Activated T-cell treated with anti-CD3 and anti-CD28 coated beads, Interleukin-2, amount 50 U/mL, for 24 hours (primary cell): ENCODE results near the gene CMTM6.
"Not testable (repeated sequence)": the region's sequence is repeated elsewhere in the genome, so short reads cannot be mapped to it uniquely, and the experiment has no call there.

Source experiments
- DNase-seq: peaks from one replicate; pipeline ENCODE4 v3.0.0-alpha.2; 2020
- H3K27ac Mint-ChIP-seq: 2 replicates; pipeline ENCODE4 v1.8.0; 2020; ENCODE audit warnings: mild to moderate bottlenecking, mixed read lengths
- H3K27me3 Mint-ChIP-seq: 2 replicates; pipeline ENCODE4 v1.8.0; 2020; ENCODE audit warnings: mixed read lengths
- H3K36me3 Mint-ChIP-seq: 2 replicates; pipeline ENCODE4 v1.8.0; 2020; ENCODE audit warnings: low read depth, mixed read lengths
- H3K4me1 Mint-ChIP-seq: 2 replicates; pipeline ENCODE4 v1.8.0; 2020; ENCODE audit warnings: low read depth, mixed read lengths
- H3K4me3 Mint-ChIP-seq: 2 replicates; pipeline ENCODE4 v1.8.0; 2020; ENCODE audit warnings: mild to moderate bottlenecking, moderate library complexity, mixed read lengths
- H3K9me3 Mint-ChIP-seq: 2 replicates; pipeline ENCODE4 v1.8.0; 2020; ENCODE audit warnings: mixed read lengths

CMTM6 gene

GRCh38 chr3:32464726-32465125 lies 37.9 kb downstream of the CMTM6 start:
- not testable (repeated sequence) for H3K9me3 Mint-ChIP-seq, DNase-seq, H3K27me3 Mint-ChIP-seq, H3K4me3 Mint-ChIP-seq
- Mint-ChIP-seq H3K4me1 (peaks cover 26% of the 10 kb centered on the region), H3K36me3 (peaks cover 12% of the 10 kb centered on the region), H3K27ac (peak overlapping the region; percentile 19)

DNA sequence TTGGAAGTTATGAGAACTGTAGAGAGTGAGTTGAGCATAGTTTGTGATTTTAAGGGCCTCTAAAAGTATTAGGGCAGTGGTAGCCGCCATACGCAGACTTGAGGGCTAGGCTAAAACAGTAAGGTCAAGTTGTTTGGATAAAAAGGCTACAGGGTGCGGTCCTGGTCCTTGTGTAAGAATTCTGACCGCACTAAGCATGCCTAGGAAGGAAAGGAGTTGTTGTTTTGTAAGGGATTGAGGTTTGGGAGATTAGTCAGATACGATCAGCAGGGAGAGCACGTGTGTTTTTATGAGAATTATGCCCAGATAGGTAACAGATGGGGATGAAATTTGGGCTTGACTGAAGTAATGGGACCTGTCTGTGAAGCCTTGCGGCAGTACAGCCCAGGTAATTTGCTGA lies 39.2 kb downstream of the CMTM6 start:
- not testable (repeated sequence) for H3K9me3 Mint-ChIP-seq, H3K4me3 Mint-ChIP-seq, DNase-seq, H3K36me3 Mint-ChIP-seq, H3K27ac Mint-ChIP-seq, H3K27me3 Mint-ChIP-seq
- H3K4me1 Mint-ChIP-seq = peaks cover 16% of the 10 kb centered on the region

GRCh38 chr3:32462191-32462986 lies 40.3 kb downstream of the CMTM6 start:
- H3K4me3 Mint-ChIP-seq, H3K9me3 Mint-ChIP-seq, DNase-seq, H3K27ac Mint-ChIP-seq, H3K27me3 Mint-ChIP-seq: not testable (repeated sequence)
- Mint-ChIP-seq H3K4me1 (peaks cover 19% of the 10 kb centered on the region), H3K36me3 (peaks cover 12% of the 10 kb centered on the region)

DNA sequence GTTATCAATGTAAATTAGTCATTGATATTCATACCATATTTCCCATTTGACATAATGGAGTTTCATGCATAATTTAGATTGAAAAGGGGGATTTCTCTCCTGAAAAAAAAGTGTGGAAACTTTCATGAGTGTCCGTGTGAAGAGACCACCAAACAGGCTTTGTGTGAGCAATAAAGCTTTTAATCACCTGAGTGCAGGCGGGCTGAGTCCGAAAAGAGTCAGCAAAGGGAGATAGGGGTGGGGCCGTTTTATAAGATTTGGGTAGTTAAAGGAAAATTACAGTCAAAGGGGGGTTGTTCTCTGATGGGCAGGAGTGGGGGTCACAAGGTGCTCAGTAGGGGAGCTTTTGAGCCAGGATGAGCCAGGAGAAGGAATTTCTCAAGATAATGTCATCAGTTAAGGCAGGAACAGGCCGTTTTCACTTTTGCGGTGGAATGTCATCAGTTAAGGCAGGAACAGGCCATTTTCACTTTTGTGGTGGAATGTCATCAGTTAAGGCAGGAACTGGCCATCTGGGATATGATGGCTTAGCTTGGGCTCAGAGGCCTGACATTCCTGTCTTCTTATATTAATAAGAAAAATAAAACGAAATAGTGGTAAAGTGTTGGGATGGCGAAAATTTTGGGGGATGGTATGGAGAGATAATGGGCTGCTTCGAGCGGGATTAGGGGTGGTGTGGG lies 41.7 kb downstream of the CMTM6 start:
- not testable (repeated sequence) for H3K27me3 Mint-ChIP-seq, H3K9me3 Mint-ChIP-seq, DNase-seq, H3K27ac Mint-ChIP-seq
- Mint-ChIP-seq H3K36me3 (peaks cover 23% of the 10 kb centered on the region), H3K4me1 (peaks cover 26% of the 10 kb centered on the region), H3K4me3 (peak overlapping the region; percentile 67)

DNA sequence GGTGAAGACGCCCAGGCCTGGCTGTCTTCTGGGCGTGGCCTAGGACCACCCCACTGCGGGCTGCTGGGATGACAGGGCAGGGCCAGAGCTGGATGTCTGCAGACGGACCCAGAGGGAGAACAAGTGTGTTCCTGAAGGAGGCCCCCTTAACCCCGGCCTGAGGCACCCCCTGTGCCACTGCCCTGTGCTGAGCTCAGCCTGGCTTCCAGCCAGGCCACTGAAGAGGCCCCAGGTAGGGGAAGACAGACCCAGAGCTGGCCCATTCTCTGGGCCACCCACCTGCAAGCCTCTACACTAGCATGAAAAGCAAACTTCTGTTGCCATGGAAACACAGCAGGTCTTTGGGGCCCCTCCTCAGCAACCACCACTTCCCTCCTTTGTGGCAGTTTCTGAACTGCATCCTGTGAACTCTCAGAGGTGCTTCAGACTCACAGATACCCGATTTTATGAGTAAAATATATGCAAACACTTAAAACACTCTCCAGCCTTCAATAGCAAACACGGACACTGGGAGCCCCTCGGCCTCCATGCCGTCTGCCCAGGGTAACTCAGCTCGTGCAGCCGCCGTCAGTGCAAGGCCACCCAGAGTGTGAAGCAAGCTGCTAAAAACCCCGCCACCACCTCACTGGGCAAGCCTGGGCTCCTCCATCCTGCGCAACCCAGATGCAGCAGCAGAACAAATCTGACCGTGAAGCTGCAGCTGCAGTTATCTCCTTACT lies 42.5 kb downstream of the CMTM6 start:
- H3K27me3 Mint-ChIP-seq = no peaks in the 10 kb centered on the region
- peak; percentile 71 for DNase-seq
- H3K9me3 Mint-ChIP-seq = peaks cover 2% of the 10 kb centered on the region
- H3K4me3 Mint-ChIP-seq = peak overlapping the region; percentile 67
- H3K27ac Mint-ChIP-seq = no peak overlapping the region
- peaks cover 31% of the 10 kb centered on the region for H3K4me1 Mint-ChIP-seq
- peaks cover 26% of the 10 kb centered on the region for H3K36me3 Mint-ChIP-seq

DNA sequence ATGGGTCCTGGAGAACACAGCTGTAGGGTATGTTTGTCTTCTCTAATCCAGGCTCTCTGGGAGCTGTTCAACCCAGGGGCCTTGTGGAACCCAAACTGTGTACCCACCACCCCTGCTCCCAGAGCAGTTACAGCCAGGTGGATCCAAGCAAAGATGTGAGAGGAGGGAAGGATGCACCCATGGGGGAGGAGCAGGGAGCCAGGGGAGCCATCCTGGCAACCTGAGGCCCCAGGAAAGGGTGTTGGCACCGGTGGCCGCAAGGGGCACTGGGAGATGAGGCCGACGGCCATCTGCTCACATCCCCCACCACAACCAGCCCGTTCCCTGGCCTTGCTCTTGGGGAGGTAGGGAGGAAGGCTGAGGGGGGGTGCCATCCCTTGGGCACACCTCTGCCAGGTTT lies 43.2 kb downstream of the CMTM6 start:
- peaks cover 33% of the 10 kb centered on the region for H3K36me3 Mint-ChIP-seq
- no peak for DNase-seq
- peaks cover 38% of the 10 kb centered on the region for H3K4me1 Mint-ChIP-seq
- H3K27ac Mint-ChIP-seq = no peak overlapping the region
- H3K9me3 Mint-ChIP-seq = peaks cover 2% of the 10 kb centered on the region
- no peaks in the 10 kb centered on the region for H3K27me3 Mint-ChIP-seq
- H3K4me3 Mint-ChIP-seq = no peak overlapping the region

GRCh38 chr3:32457971-32458471 lies 44.6 kb downstream of the CMTM6 start:
- Mint-ChIP-seq H3K27ac (peak overlapping the region; percentile 90), H3K4me1 (peaks cover 45% of the 10 kb centered on the region), H3K36me3 (peaks cover 45% of the 10 kb centered on the region), H3K4me3 (peak overlapping the region; percentile 30), H3K9me3 (peaks cover 2% of the 10 kb centered on the region), H3K27me3 (no peaks in the 10 kb centered on the region)
- DNase-seq = peak; percentile 62

- peaks cover 55% of the 10 kb centered on the region for H3K36me3 Mint-ChIP-seq
- no peaks in the 10 kb centered on the region for H3K27me3 Mint-ChIP-seq
- no peak overlapping the region for H3K4me3 Mint-ChIP-seq
These were observed 46.1 kb downstream of the CMTM6 start for GRCh38 chr3:32456429-32457130.

GRCh38 chr3:32455609-32456428 lies 46.8 kb downstream of the CMTM6 start:
- Mint-ChIP-seq H3K9me3 (peaks cover 2% of the 10 kb centered on the region), H3K4me1 (peaks cover 45% of the 10 kb centered on the region), H3K4me3 (no peak overlapping the region), H3K36me3 (peaks cover 60% of the 10 kb centered on the region), H3K27me3 (no peaks in the 10 kb centered on the region), H3K27ac (peak overlapping the region; percentile 89)
- DNase-seq = no peak

More at GRCh38 chr3:32456429-32457130, 46.1 kb downstream of the CMTM6 start:
- DNase-seq = no peak
- Mint-ChIP-seq H3K9me3 (peaks cover 2% of the 10 kb centered on the region), H3K4me1 (peaks cover 45% of the 10 kb centered on the region), H3K27ac (peak overlapping the region; percentile 89)

DNA sequence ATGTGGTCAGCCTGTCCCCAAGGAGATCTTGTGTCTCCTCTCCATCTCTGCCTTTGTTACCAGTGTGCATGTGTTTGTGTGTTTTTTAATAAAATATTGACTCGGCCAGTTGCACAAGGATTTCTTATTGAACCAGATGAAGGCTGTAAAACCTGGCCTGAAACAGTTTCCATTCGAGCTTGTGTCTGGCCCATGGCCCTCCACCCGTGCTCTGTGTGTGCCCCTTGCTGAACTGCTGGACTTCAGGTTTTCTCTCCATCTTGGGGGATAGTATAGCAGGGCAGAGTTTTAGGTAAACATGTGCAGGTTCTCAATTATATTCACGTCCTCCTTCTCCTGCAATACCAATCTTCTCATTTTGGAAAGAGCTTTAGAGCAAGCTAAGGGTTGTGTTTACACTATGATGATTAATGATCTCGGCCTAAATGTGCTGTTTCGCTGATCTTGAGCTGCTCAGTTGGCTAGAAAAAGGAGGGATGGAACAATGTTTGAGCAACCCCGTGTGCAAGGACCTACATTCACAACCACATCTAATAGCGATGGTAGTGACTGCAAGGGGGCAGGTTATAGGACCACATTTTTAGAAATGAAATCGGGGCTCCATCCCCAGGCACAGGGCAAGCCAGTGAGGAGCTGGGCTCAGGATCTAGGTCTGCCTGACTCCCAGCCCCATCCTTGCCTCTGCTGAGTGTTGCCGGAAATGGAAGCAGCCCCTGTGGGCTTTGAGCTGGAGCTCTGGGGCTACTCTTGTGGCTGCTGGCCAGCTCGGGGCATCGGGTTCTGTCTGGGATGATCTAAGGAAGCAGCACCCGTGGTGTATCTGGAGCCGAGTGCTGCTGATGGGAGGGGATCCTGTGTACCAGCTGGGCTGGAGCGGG lies 47.7 kb downstream of the CMTM6 start:
- H3K27ac Mint-ChIP-seq = peak overlapping the region; percentile 89
- no peak for DNase-seq
- peaks cover 69% of the 10 kb centered on the region for H3K36me3 Mint-ChIP-seq
- no peak overlapping the region for H3K4me3 Mint-ChIP-seq
- H3K27me3 Mint-ChIP-seq = no peaks in the 10 kb centered on the region
- H3K4me1 Mint-ChIP-seq = peaks cover 50% of the 10 kb centered on the region
- H3K9me3 Mint-ChIP-seq = peaks cover 2% of the 10 kb centered on the region

DNA sequence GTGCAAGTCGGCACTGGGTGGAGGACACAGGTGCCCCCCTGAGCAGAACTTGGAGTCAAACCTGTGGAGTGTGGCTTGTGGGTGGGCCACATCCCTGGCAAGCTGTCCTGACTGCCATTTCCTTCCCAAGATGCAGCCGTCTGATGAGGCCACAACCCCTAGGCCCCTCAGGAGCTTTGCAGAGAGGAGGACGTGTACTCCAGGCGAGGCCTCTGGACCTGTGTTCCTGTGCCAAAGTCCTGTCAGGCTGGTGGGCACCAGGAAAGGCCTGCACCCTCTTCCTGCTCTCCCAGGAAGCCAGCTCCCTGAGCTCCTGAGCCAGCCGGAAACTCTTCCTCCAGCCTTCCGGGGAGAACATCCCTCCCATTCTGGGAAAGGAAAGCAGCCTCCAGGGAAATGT lies 48.5 kb downstream of the CMTM6 start:
- no peak for DNase-seq
- H3K4me3 Mint-ChIP-seq = no peak overlapping the region
- H3K4me1 Mint-ChIP-seq = peaks cover 53% of the 10 kb centered on the region
- peaks cover 2% of the 10 kb centered on the region for H3K9me3 Mint-ChIP-seq
- no peaks in the 10 kb centered on the region for H3K27me3 Mint-ChIP-seq
- peaks cover 75% of the 10 kb centered on the region for H3K36me3 Mint-ChIP-seq
- peak overlapping the region; percentile 89 for H3K27ac Mint-ChIP-seq

GRCh38 chr3:32453346-32453745 lies 49.3 kb downstream of the CMTM6 start:
- Mint-ChIP-seq H3K4me3 (no peak overlapping the region), H3K9me3 (peaks cover 2% of the 10 kb centered on the region), H3K4me1 (peaks cover 55% of the 10 kb centered on the region), H3K27me3 (no peaks in the 10 kb centered on the region), H3K36me3 (peaks cover 83% of the 10 kb centered on the region), H3K27ac (peak overlapping the region; percentile 31)
- no peak for DNase-seq

- Mint-ChIP-seq H3K36me3 (peaks cover 84% of the 10 kb centered on the region), H3K4me1 (peaks cover 56% of the 10 kb centered on the region)
- DNase-seq = no peak
These were observed 50.6 kb downstream of the CMTM6 start for GRCh38 chr3:32452009-32452408.

More at GRCh38 chr3:32452009-32452408, 50.6 kb downstream of the CMTM6 start:
- H3K4me3 Mint-ChIP-seq = no peak overlapping the region
- no peak overlapping the region for H3K27ac Mint-ChIP-seq
- H3K27me3 Mint-ChIP-seq = no peaks in the 10 kb centered on the region
- H3K9me3 Mint-ChIP-seq = no peaks in the 10 kb centered on the region
